Skeletal muscle satellite cell (primary cell): ENCODE measurements around the gene SEC23A.
"Not testable (repeated sequence)": the region's sequence is repeated elsewhere in the genome, so short reads cannot be mapped to it uniquely, and the experiment has no call there.

Source experiments
- H3K27me3 ChIP-seq: 2 replicates; pipeline ENCODE4 v1.7.0; 2013; ENCODE audit warnings: low read length; ENCODE audit not compliant: control insufficient read depth, insufficient read depth
- H3K36me3 ChIP-seq: 2 replicates; pipeline ENCODE4 v1.7.0; 2013; ENCODE audit warnings: mild to moderate bottlenecking, control low read depth, low read length; ENCODE audit not compliant: insufficient read depth
- H3K4me1 ChIP-seq: 2 replicates; pipeline ENCODE4 v1.7.0; 2013; ENCODE audit warnings: low read length; ENCODE audit not compliant: control insufficient read depth, insufficient read depth
- H3K4me2 ChIP-seq: 2 replicates; pipeline ENCODE4 v1.7.0; 2013; ENCODE audit warnings: mild to moderate bottlenecking, low read length
- H3K4me3 ChIP-seq: 2 replicates; pipeline ENCODE4 v1.7.0; 2013; ENCODE audit warnings: low read length
- H3K9ac ChIP-seq: 2 replicates; pipeline ENCODE4 v1.7.0; 2013; ENCODE audit warnings: mild to moderate bottlenecking, low read depth, low read length, moderate library complexity
- H3K9me3 ChIP-seq: replicated peaks from 2 replicates; pipeline ENCODE4 v1.7.0; 2013; ENCODE audit warnings: mild to moderate bottlenecking, control low read depth, low read length

SEC23A gene

GRCh38 chr14:39087493-39087892 lies 15.5 kb downstream of the SEC23A start:
- Histone ChIP-seq H3K4me2 (no peak overlapping the region), H3K36me3 (peaks cover 77% of the 10 kb centered on the region), H3K9me3 (no peaks in the 10 kb centered on the region), H3K27me3 (no peaks in the 10 kb centered on the region), H3K4me1 (no peaks in the 10 kb centered on the region), H3K4me3 (no peak overlapping the region), H3K9ac (no peak overlapping the region)

GRCh38 chr14:39085933-39086332 lies 17.1 kb downstream of the SEC23A start:
- no peaks in the 10 kb centered on the region for H3K4me1 ChIP-seq
- H3K4me2 ChIP-seq = no peak overlapping the region
- no peaks in the 10 kb centered on the region for H3K9me3 ChIP-seq
- no peak overlapping the region for H3K4me3 ChIP-seq
- H3K9ac ChIP-seq = no peak overlapping the region
- peaks cover 75% of the 10 kb centered on the region for H3K36me3 ChIP-seq
- no peaks in the 10 kb centered on the region for H3K27me3 ChIP-seq

GRCh38 chr14:39083127-39083526 lies 19.9 kb downstream of the SEC23A start:
- H3K4me3 ChIP-seq = no peak overlapping the region
- no peak overlapping the region for H3K4me2 ChIP-seq
- no peaks in the 10 kb centered on the region for H3K9me3 ChIP-seq
- no peak overlapping the region for H3K9ac ChIP-seq
- no peaks in the 10 kb centered on the region for H3K27me3 ChIP-seq
- H3K4me1 ChIP-seq = no peaks in the 10 kb centered on the region
- peaks cover 80% of the 10 kb centered on the region for H3K36me3 ChIP-seq

- no peaks in the 10 kb centered on the region for H3K4me1 ChIP-seq
- no peak overlapping the region for H3K4me2 ChIP-seq
- H3K9ac ChIP-seq = no peak overlapping the region
- no peaks in the 10 kb centered on the region for H3K9me3 ChIP-seq
- no peaks in the 10 kb centered on the region for H3K27me3 ChIP-seq
- H3K4me3 ChIP-seq = no peak overlapping the region
- H3K36me3 ChIP-seq = peaks cover 71% of the 10 kb centered on the region
Measured at GRCh38 chr14:39080886-39081285, 22.1 kb downstream of the SEC23A start.

GRCh38 chr14:39071096-39071495 lies 31.9 kb downstream of the SEC23A start:
- H3K9me3 ChIP-seq = no peaks in the 10 kb centered on the region
- no peak overlapping the region for H3K9ac ChIP-seq
- peaks cover 58% of the 10 kb centered on the region for H3K36me3 ChIP-seq
- H3K4me1 ChIP-seq = no peaks in the 10 kb centered on the region
- no peak overlapping the region for H3K4me2 ChIP-seq
- H3K27me3 ChIP-seq = no peaks in the 10 kb centered on the region
- no peak overlapping the region for H3K4me3 ChIP-seq

GRCh38 chr14:39069923-39070322 lies 33.1 kb downstream of the SEC23A start:
- H3K36me3 ChIP-seq = peaks cover 57% of the 10 kb centered on the region

GRCh38 chr14:39069169-39069805 lies 33.7 kb downstream of the SEC23A start:
- not testable (repeated sequence) for H3K4me2 ChIP-seq, H3K4me3 ChIP-seq, H3K9me3 ChIP-seq, H3K4me1 ChIP-seq, H3K9ac ChIP-seq, H3K27me3 ChIP-seq
- H3K36me3 ChIP-seq = peaks cover 62% of the 10 kb centered on the region

More at GRCh38 chr14:39069923-39070322, 33.1 kb downstream of the SEC23A start:
- Histone ChIP-seq H3K4me2 (no peak overlapping the region), H3K4me1 (no peaks in the 10 kb centered on the region), H3K27me3 (no peaks in the 10 kb centered on the region), H3K9me3 (no peaks in the 10 kb centered on the region), H3K4me3 (no peak overlapping the region), H3K9ac (no peak overlapping the region)

- Histone ChIP-seq H3K36me3 (peaks cover 61% of the 10 kb centered on the region), H3K4me2 (no peak overlapping the region), H3K4me3 (no peak overlapping the region), H3K9ac (no peak overlapping the region), H3K4me1 (no peaks in the 10 kb centered on the region), H3K27me3 (no peaks in the 10 kb centered on the region), H3K9me3 (peaks cover 7% of the 10 kb centered on the region)
Measured at GRCh38 chr14:39060818-39061437, 42.1 kb downstream of the SEC23A start.

GRCh38 chr14:39055786-39056474 lies 47.1 kb downstream of the SEC23A start:
- Histone ChIP-seq H3K9ac (no peak overlapping the region), H3K4me2 (no peak overlapping the region), H3K27me3 (no peaks in the 10 kb centered on the region), H3K36me3 (peaks cover 69% of the 10 kb centered on the region), H3K9me3 (peaks cover 9% of the 10 kb centered on the region), H3K4me3 (no peak overlapping the region), H3K4me1 (no peaks in the 10 kb centered on the region)

- not testable (repeated sequence) for H3K27me3 ChIP-seq, H3K4me3 ChIP-seq, H3K4me1 ChIP-seq, H3K9me3 ChIP-seq, H3K9ac ChIP-seq, H3K4me2 ChIP-seq
- H3K36me3 ChIP-seq = peaks cover 78% of the 10 kb centered on the region
Measured at GRCh38 chr14:39052869-39053454, 50.1 kb downstream of the SEC23A start.

- Histone ChIP-seq H3K36me3 (peaks cover 81% of the 10 kb centered on the region), H3K9me3 (no peaks in the 10 kb centered on the region), H3K27me3 (no peaks in the 10 kb centered on the region), H3K4me1 (peaks cover 9% of the 10 kb centered on the region), H3K4me2 (no peak overlapping the region), H3K9ac (no peak overlapping the region), H3K4me3 (no peak overlapping the region)
Measured at GRCh38 chr14:39050389-39050788, 52.6 kb downstream of the SEC23A start.
